HUES64 (cell line): ENCODE data around the gene CXXC5.

Experiments
- H3K27ac ChIP-seq: 2 replicates; pipeline ENCODE4 v1.7.0; 2013; ENCODE audit warnings: low read depth, low read length, inconsistent platforms
- H3K27me3 ChIP-seq: 2 replicates; pipeline ENCODE4 v1.6.1; 2013; ENCODE audit warnings: mild to moderate bottlenecking, low read length; ENCODE audit not compliant: insufficient read depth
- H3K36me3 ChIP-seq: 2 replicates; pipeline ENCODE4 v1.6.1; 2013; ENCODE audit warnings: mild to moderate bottlenecking, low read length; ENCODE audit not compliant: insufficient read depth
- H3K4me1 ChIP-seq: 2 replicates; pipeline ENCODE4 v1.6.1; 2013; ENCODE audit warnings: mild to moderate bottlenecking, low read length, moderate library complexity; ENCODE audit not compliant: insufficient read depth
- H3K4me3 ChIP-seq: 2 replicates; pipeline ENCODE4 v1.5.1; 2013; ENCODE audit warnings: mild to moderate bottlenecking, low read length, moderate library complexity
- H3K9ac ChIP-seq: 2 replicates; pipeline ENCODE4 v1.6.1; 2013; ENCODE audit warnings: mild to moderate bottlenecking, low read depth, low read length
- H3K9me3 ChIP-seq: 2 replicates; pipeline ENCODE4 v1.6.1; 2013; ENCODE audit warnings: low read depth, low read length; ENCODE audit not compliant: insufficient read depth
- WGBS: fragments of 150-250, 120-280 bp; methylation state at CpG from one replicate; pipeline ENCODE4 v1.1.7; 2013; ENCODE audit warnings: missing lambda C conversion rate; 5-methylcytosine and 5-hydroxymethylcytosine counted together

CXXC5 gene

DNA sequence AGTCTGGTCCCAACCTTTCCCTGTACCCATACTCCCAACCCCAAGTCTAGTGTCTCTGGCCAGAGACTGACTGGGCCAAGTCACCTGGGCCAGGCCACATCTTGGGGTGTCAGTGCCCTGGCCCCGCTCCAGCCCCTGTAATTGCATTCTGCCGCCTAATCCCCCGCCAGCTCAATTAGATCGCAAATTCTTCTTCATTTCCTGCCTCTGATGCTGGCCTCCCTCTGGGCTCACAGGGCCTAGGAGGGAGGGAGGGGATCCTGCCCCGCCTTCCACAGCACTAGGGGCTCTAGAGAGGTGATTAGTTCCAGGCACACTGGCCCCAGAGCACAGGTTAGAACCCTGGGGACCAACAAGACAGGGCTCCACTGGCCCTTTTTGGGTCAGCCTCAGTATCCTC lies 5.5 kb downstream of the CXXC5 start:
- H3K4me3 ChIP-seq, result no peak overlapping the region
- no peaks in the 10 kb centered on the region for H3K36me3 ChIP-seq
- 43% methylated on average over 5 of the region's 5 CpGs for WGBS
- no peaks in the 10 kb centered on the region for H3K9me3 ChIP-seq
- peaks cover 56% of the 10 kb centered on the region for H3K4me1 ChIP-seq
- H3K27ac ChIP-seq, result no peak overlapping the region
- H3K9ac ChIP-seq, result no peak overlapping the region
- no peaks in the 10 kb centered on the region for H3K27me3 ChIP-seq

DNA sequence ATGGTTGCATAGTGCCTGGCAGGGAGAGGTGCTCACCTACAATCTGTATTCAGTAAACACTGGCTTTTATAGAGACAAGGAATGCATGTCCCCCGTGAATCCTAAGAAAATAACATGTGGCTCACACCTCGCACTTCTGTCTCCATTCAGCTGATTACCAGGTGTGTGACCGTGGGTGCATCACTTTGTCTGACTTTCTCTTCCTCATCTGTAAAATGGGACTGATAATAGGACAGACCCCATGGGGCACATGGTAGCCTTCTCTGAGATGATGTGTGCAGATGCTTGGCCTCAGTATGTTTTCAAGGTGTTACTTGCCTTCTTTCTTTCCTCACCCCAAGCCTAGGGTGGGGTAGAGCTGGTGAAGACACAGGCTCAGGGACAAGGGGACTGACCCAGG lies 6.3 kb downstream of the CXXC5 start:
- Histone ChIP-seq H3K9me3 (no peaks in the 10 kb centered on the region), H3K27ac (no peak overlapping the region; the same call in 1 of the 2 replicates), H3K27me3 (no peaks in the 10 kb centered on the region), H3K9ac (no peak overlapping the region), H3K4me1 (peaks cover 65% of the 10 kb centered on the region), H3K4me3 (no peak overlapping the region), H3K36me3 (no peaks in the 10 kb centered on the region)
- 90% methylated on average over 3 of the region's 3 CpGs for WGBS

DNA sequence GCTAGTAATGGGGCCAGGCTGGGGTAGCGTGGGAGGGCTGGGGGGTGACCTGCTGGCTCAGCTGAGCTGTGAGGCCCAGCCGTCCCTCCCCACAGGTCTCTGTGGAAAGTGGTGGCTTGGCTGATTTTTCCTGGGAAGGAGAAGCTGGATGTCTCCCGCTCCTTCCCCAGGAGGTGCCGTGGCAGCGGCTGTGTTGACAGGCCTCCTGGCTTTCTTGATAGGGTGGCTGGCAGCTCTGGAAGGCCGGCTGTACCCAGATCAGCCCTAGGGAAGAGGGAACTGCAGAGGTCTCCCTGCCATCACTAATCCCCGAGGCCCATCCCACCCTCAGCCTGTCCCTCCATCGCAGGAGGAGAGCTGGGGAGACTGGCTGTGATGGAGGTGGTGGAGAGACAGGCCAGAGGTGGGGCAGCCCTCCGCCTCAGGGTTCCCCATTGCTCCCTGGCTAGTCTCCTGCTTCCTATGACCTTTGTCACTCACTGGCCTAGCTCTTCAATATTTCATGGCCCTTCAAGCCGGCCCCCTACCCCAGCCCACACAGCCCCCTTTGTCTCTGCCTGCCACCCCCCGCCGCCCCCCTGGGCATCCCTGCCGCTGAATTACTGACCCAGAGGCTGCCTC lies 6.8 kb downstream of the CXXC5 start:
- H3K36me3 ChIP-seq, result no peaks in the 10 kb centered on the region
- H3K27ac ChIP-seq, result no peak overlapping the region; the same call in 1 of the 2 replicates
- H3K9me3 ChIP-seq, result no peaks in the 10 kb centered on the region
- H3K27me3 ChIP-seq, result no peaks in the 10 kb centered on the region
- no peak overlapping the region for H3K9ac ChIP-seq
- H3K4me3 ChIP-seq, result no peak overlapping the region
- WGBS, result 50% methylated on average over 11 of the region's 13 CpGs
- H3K4me1 ChIP-seq, result peaks cover 70% of the 10 kb centered on the region

DNA sequence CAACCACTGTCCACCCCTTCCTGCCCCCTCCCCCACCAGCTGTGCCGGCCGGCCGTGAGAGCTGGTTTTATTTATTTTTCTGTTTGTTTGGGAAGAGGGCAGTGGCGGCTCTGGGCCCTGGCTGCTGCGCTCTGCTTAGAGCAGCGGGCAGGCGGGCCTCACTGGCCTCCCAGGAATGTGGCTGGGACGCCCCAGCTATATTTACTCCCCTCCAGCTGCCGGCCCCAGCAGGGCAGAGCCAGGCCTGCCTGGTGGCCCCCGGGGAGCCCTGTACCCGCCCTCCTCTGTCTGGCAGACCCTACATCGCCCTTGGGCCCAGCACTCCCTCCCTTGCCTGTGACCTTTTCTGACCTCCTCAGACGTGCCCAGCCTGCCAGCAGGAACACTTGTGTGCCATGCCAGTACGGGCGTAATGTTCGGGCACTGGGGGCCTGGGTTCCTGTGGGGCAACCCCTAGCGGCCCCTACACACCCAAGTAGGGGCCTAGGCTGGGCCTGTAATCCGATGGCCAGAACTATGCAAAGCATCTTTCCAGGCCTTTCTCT lies 7.7 kb downstream of the CXXC5 start:
- Histone ChIP-seq H3K9me3 (no peaks in the 10 kb centered on the region), H3K36me3 (no peaks in the 10 kb centered on the region), H3K27ac (0 out of 2 replicates have a peak overlapping the region, but pooled peaks have one; percentile 37), H3K9ac (no peak overlapping the region), H3K27me3 (no peaks in the 10 kb centered on the region), H3K4me1 (peaks cover 75% of the 10 kb centered on the region), H3K4me3 (no peak overlapping the region)
- 71% methylated on average over 15 of the region's 18 CpGs for WGBS

DNA sequence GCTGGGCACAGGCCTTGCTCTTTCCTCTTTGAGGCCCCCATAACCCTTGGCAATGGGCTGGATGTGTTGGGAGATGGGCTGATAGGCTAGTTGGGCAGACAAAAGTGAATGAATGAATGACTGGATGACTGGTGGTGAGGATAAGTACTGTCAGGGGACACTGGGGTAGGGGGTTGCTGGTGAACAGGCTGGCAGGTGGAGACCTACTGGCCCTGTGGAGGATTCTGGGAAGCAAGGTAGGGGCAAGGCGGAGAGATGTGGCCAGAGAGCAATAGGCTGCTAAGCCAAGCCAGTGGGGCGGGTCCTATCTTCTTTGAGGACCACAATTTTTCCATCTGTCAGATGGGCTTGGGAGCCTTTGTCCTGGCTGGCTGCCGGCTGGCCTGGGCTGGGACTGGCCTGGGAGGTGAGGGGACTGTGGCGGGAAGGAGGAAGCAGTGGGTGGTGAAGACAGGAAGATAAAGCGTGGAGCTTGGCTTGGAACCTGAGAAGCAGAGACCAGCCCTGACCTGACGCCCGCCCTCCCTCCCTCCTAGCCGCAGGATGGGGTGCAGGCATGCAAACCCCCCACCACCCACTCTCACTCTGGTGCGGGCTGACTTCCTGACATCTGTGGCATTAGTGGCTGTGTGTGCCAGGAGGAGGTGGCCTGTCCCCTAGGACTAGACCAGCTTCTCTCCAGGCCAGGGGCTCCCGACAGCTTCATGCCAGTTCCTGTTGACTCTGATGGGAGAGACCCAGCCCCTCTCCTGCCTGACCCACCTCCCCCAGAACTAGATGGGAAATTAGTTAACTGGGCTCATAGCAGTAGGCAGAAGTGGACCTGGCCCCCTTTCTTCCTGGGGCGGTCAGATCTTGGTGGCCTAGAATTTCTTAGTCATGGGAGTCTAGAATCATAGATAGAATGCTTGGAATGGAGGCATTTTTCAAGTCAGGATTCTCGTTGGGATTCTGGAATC lies 9.5 kb downstream of the CXXC5 start:
- WGBS, result 75% methylated on average over 10 of the region's 12 CpGs
- H3K27me3 ChIP-seq, result no peaks in the 10 kb centered on the region
- no peaks in the 10 kb centered on the region for H3K9me3 ChIP-seq
- peaks cover 64% of the 10 kb centered on the region for H3K4me1 ChIP-seq
- H3K4me3 ChIP-seq, result no peak overlapping the region
- no peaks in the 10 kb centered on the region for H3K36me3 ChIP-seq
- no peak overlapping the region for H3K9ac ChIP-seq
- H3K27ac ChIP-seq, result no peak overlapping the region

DNA sequence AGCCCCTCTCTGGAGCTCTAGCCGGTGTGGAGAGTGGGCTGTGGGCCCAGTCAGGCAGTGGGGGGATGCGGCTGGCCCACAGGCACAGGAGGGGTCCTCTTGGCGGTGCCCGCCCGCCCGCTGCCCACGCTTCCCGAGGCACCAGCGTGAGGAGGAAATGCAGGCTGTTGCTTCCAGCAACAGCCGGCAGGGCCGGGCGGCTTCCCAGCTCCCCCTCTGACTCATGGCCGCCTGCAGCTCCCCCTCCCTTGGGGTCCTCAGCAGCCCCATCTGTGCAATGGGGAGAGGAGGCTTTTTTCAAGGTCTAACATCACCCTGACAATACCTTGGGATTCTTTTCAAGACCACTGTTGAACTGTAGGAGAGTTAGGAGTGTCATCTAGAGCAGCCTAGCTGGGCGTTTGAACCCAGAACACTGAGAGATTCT lies 10.4 kb downstream of the CXXC5 start:
- Histone ChIP-seq H3K9me3 (no peaks in the 10 kb centered on the region), H3K36me3 (no peaks in the 10 kb centered on the region), H3K4me1 (peaks cover 59% of the 10 kb centered on the region), H3K9ac (no peak overlapping the region), H3K4me3 (no peak overlapping the region), H3K27ac (no peak overlapping the region), H3K27me3 (no peaks in the 10 kb centered on the region)
- WGBS, result 62% methylated on average over 13 of the region's 14 CpGs

DNA sequence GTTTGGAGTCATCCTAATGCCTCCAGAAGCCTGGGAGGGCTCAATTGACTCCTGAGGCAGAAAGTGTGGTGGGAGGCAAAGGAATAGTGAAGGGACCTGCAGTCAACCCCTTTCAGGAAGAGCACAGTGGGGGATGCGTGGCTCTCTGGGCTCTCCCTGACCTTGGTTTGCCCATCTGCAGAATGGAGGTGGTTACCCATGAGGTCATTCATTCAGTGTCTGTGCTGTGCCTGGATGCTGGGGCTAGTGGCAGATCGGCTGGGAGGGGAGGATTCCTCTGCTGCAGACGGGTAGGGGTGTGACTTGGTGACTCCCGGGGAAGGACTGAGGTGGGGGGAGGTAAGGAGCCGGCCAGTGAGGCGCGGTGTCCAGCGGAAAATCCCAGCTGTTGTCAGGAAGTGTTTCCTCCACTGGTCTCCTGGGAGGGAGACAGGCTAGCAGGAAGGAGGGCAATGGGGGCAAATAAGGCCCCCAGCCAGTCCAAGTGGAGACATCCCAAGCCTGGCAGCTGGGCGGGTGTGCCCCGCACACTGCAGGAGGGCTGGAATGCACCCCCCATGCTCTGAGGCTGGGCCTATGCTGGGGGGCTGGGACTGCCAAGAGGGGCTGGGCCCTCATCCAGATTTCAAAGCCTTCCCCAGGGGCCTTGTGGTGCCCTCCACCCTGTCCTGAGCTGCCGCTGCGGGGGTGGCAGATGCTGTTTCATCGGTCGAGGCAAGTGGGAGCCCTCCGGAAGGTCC lies 10.9 kb downstream of the CXXC5 start:
- Histone ChIP-seq H3K9ac (no peak overlapping the region), H3K27me3 (no peaks in the 10 kb centered on the region), H3K36me3 (no peaks in the 10 kb centered on the region), H3K9me3 (no peaks in the 10 kb centered on the region), H3K4me1 (peaks cover 57% of the 10 kb centered on the region), H3K4me3 (no peak overlapping the region), H3K27ac (peak overlapping the region; percentile 59)
- WGBS, result 33% methylated on average over 15 of the region's 15 CpGs

DNA sequence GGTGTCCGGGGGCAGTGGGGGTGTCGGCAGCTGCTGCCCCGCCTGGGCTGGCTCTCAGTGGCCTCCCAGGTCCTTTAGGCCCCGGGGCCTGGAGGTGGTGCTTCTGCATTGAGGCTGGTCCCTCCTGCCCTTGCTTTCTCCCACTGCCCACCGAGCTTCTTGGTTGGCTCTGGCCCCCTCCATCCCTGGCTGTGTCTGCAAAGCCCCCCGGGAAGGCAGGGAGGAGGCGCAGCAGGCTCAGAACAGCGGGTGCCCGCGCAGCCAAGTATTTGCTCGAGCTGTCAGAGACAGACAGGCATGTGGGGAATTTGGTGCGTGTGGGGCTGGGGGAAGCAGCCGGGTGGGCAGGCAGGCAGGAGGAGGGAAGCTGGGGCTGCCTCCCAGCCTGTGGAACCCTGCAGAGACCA lies 11.5 kb downstream of the CXXC5 start:
- peaks cover 3% of the 10 kb centered on the region; the same call in 1 of the 2 replicates for H3K36me3 ChIP-seq
- H3K27ac ChIP-seq, result peak overlapping the region; percentile 59
- H3K4me1 ChIP-seq, result peaks cover 51% of the 10 kb centered on the region
- H3K9ac ChIP-seq, result peak overlapping the region; percentile 39; the same call in 1 of the 2 replicates
- 27% methylated on average over 13 of the region's 13 CpGs for WGBS
- no peaks in the 10 kb centered on the region for H3K27me3 ChIP-seq
- H3K9me3 ChIP-seq, result no peaks in the 10 kb centered on the region
- no peak overlapping the region for H3K4me3 ChIP-seq

DNA sequence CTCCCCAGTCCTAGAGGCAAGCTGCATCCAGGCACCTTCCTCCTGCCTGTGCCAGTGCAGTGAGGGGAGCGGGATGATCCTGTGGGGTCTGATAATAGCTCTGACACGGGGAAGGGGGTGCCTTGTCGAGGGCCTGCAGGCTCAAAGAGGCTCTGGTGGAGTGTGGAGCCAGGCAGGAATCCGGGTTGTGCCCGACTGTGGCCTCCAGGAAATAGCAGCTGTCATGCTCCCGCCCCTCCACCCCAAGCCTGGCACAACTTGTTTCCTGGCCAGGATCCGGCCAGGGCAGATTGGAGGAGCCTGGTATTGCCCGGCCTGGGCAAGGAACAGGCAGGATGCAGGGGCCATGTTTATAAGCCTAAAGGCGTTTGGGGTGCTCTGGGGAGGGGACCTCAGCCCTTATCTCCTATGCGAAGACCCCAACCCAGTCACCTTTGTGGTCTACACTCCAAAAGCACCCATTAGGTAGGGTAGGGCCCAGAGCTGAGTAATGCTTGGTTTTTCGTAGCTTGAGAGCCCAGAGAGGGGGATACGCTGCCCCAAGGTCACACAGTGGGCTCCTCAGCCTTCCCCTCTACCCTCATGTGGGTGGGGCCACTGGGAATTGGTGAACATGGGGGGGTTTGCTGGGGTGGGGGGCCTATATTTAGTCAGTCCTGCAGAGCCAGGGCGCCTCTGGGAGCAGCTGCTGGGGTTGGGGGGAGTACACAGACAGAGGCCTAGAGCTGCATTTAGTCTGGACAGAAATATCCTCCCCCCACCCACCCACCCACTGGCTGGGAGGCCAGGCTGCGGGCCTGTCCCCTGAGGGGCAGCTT lies 12.2 kb downstream of the CXXC5 start:
- Histone ChIP-seq H3K4me1 (peaks cover 47% of the 10 kb centered on the region), H3K27me3 (no peaks in the 10 kb centered on the region), H3K9me3 (no peaks in the 10 kb centered on the region), H3K36me3 (peaks cover 5% of the 10 kb centered on the region; the same call in 1 of the 2 replicates), H3K9ac (peak overlapping the region; percentile 39; the same call in 1 of the 2 replicates), H3K27ac (peak overlapping the region; percentile 43; the same call in 1 of the 2 replicates), H3K4me3 (no peak overlapping the region)
- WGBS, result 63% methylated on average over 14 of the region's 14 CpGs
